GM19025 (cell line): ENCODE measurements around the gene VCAN.

Source experiments
- ATAC-seq: cut with Tn5 transposase; IDR thresholded peaks from one replicate; pipeline ENCODE4 v1.9.1; 2021; ENCODE audit warnings: mild to moderate bottlenecking, low read depth, moderate library complexity; ENCODE audit not compliant: unreplicated experiment

VCAN gene

GRCh38 chr5:83559118-83559785, 87.7 kb downstream of the VCAN start:
- no peak for ATAC-seq

- ATAC-seq: no peak
Observed at GRCh38 chr5:83562071-83562606, 90.6 kb downstream of the VCAN start.

- ATAC-seq: no peak
Observed at GRCh38 chr5:83562791-83563557, 91.4 kb downstream of the VCAN start.

- no peak for ATAC-seq
Observed at GRCh38 chr5:83563631-83564030, 92.1 kb downstream of the VCAN start.

- no peak for ATAC-seq
Observed at GRCh38 chr5:83564069-83564749, 92.7 kb downstream of the VCAN start.

- no peak for ATAC-seq
Observed at GRCh38 chr5:83567741-83568140, 96.2 kb downstream of the VCAN start.

GRCh38 chr5:83568186-83568585, 96.6 kb downstream of the VCAN start:
- no peak for ATAC-seq

GRCh38 chr5:83570916-83571315, 99.4 kb downstream of the VCAN start:
- ATAC-seq: no peak

- no peak for ATAC-seq
Observed at GRCh38 chr5:83572271-83572670, 100.7 kb downstream of the VCAN start.

GRCh38 chr5:83576341-83576740, 104.8 kb downstream of the VCAN start:
- no peak for ATAC-seq

- ATAC-seq: no peak
Observed at GRCh38 chr5:83577036-83577636, 105.6 kb downstream of the VCAN start.

GRCh38 chr5:83583859-83584258, 112.3 kb downstream of the VCAN start:
- no peak for ATAC-seq

- no peak for ATAC-seq
Observed at GRCh38 chr5:83586874-83587776, 115.6 kb downstream of the VCAN start.

GRCh38 chr5:83589786-83590185, 118.2 kb downstream of the VCAN start:
- no peak for ATAC-seq

- no peak for ATAC-seq
Observed at GRCh38 chr5:83590966-83591365, 119.4 kb downstream of the VCAN start.

GRCh38 chr5:83595217-83595616, 123.7 kb downstream of the VCAN start:
- ATAC-seq: no peak

- ATAC-seq: no peak
Observed at GRCh38 chr5:83608122-83608521, 136.6 kb downstream of the VCAN start.

- no peak for ATAC-seq
Observed at GRCh38 chr5:83614841-83615240, 143.3 kb downstream of the VCAN start.

- ATAC-seq: no peak
Observed at GRCh38 chr5:83628360-83628759, 156.8 kb downstream of the VCAN start.
